HEK293 (cell line): Measurements from ENCODE around the gene MRPS31.

Experiments
- CTCF ChIA-PET: fragments of 350-600 bp; formaldehyde crosslinking; extraction: SDS; loops from one replicate; lab custom pipeline; 2021; ENCODE audit warnings: antibody characterized with exemption; lab: Yijun Ruan, JAX
- POLR2A ChIA-PET: fragments of 300-600 bp; formaldehyde crosslinking; extraction: SDS; loops from one replicate; lab custom pipeline; 2020; ENCODE audit warnings: antibody characterized with exemption, inconsistent platforms; lab: Yijun Ruan, JAX
- H3K27ac ChIP-seq: fragments of 200-500 bp; sonication (Bioruptor generic); 2 replicates; pipeline ENCODE4 v1.5.1; 2014; ENCODE audit warnings: low read depth, low read length, control low read depth, inconsistent platforms; ENCODE audit errors: extremely low read depth
- H3K36me3 ChIP-seq, 2 experiments: fragments of 200-500 bp in 1 of 2; sonication (Bioruptor generic) in 1 of 2; 1 replicate in 1 of 2; 2 replicates in 1 of 2; pipeline ENCODE4 v1.5.1; 2014 to 2017; ENCODE audit warnings: inconsistent platforms in 2 of 2, low read length in 2 of 2; ENCODE audit not compliant: control insufficient read depth in 2 of 2, insufficient read depth in 1 of 2
- H3K4me1 ChIP-seq: fragments of 200-500 bp; sonication (Bioruptor generic); 2 replicates; pipeline ENCODE4 v1.5.1; 2014; ENCODE audit warnings: mild to moderate bottlenecking, low read length, inconsistent platforms; ENCODE audit not compliant: control insufficient read depth, insufficient read depth
- H3K4me3 ChIP-seq: 2 replicates; pipeline ENCODE4 v1.5.1; 2011; ENCODE audit warnings: low read depth, mild to moderate bottlenecking, control low read depth, low read length, moderate library complexity
- H3K9me3 ChIP-seq: fragments of 200-500 bp; sonication (Bioruptor generic); 2 replicates; pipeline ENCODE4 v1.5.1; 2014; ENCODE audit warnings: low read depth, low read length, inconsistent platforms; ENCODE audit not compliant: control insufficient read depth, insufficient read depth
- GLI2 ChIP-seq: fragments of 450-650 bp; formaldehyde crosslinking; IDR thresholded peaks from 2 replicates; pipeline ENCODE4; 2017; ENCODE audit warnings: missing biosample characterization, missing genetic modification characterization, low read depth, borderline replicate concordance
- KLF7 ChIP-seq: fragments of 450-650 bp; formaldehyde crosslinking; IDR thresholded peaks from 2 replicates; pipeline ENCODE4 v1.5.1; 2016; ENCODE audit warnings: missing biosample characterization, missing genetic modification characterization, borderline replicate concordance
- PRDM6 ChIP-seq: fragments of 450-650 bp; formaldehyde crosslinking; IDR thresholded peaks from 2 replicates; pipeline ENCODE4 v1.5.1; 2017; ENCODE audit warnings: missing biosample characterization, missing genetic modification characterization
- SCRT2 ChIP-seq: fragments of 450-650 bp; formaldehyde crosslinking; IDR thresholded peaks from 2 replicates; pipeline ENCODE4 v1.5.1; 2016; ENCODE audit warnings: missing biosample characterization, missing genetic modification characterization
- ZBTB48 ChIP-seq: fragments of 450-650 bp; formaldehyde crosslinking; IDR thresholded peaks from 2 replicates; pipeline ENCODE4 v1.5.1; 2016; ENCODE audit warnings: missing biosample characterization, missing genetic modification characterization
- ZBTB8A ChIP-seq: fragments of 450-650 bp; formaldehyde crosslinking; IDR thresholded peaks from 2 replicates; pipeline ENCODE4 v1.5.1; 2016; ENCODE audit warnings: missing biosample characterization, missing genetic modification characterization
- ZEB2 ChIP-seq: fragments of 450-650 bp; formaldehyde crosslinking; IDR thresholded peaks from 2 replicates; pipeline ENCODE4 v1.5.1; 2016; ENCODE audit warnings: missing biosample characterization, missing genetic modification characterization
- ZNF114 ChIP-seq: fragments of 450-650 bp; formaldehyde crosslinking; IDR thresholded peaks from 2 replicates; pipeline ENCODE4 v1.5.0; 2017; ENCODE audit warnings: missing biosample characterization, missing genetic modification characterization
- ZNF121 ChIP-seq: fragments of 450-650 bp; formaldehyde crosslinking; IDR thresholded peaks from 2 replicates; pipeline ENCODE4 v1.5.1; 2016; ENCODE audit warnings: missing biosample characterization, missing genetic modification characterization
- ZNF148 ChIP-seq: fragments of 450-650 bp; formaldehyde crosslinking; IDR thresholded peaks from 2 replicates; pipeline ENCODE4 v1.5.0; 2017; ENCODE audit warnings: missing biosample characterization, missing genetic modification characterization, borderline replicate concordance
- ZNF155 ChIP-seq: fragments of 450-650 bp; formaldehyde crosslinking; IDR thresholded peaks from 2 replicates; pipeline ENCODE4 v1.5.1; 2016; ENCODE audit warnings: missing biosample characterization, missing genetic modification characterization
- ZNF302 ChIP-seq: fragments of 450-650 bp; formaldehyde crosslinking; IDR thresholded peaks from 2 replicates; pipeline ENCODE4 v1.5.1; 2016; ENCODE audit warnings: missing biosample characterization, missing genetic modification characterization, low read depth
- ZNF514 ChIP-seq: fragments of 450-650 bp; formaldehyde crosslinking; IDR thresholded peaks from 2 replicates; pipeline ENCODE4 v1.5.1; 2016; ENCODE audit warnings: missing biosample characterization, missing genetic modification characterization
- ZNF518A ChIP-seq: fragments of 450-650 bp; formaldehyde crosslinking; conservative IDR thresholded peaks from 2 replicates; pipeline ENCODE4 v1.5.1; 2016; ENCODE audit warnings: low read depth, missing biosample characterization, missing genetic modification characterization
- ZNF610 ChIP-seq: fragments of 450-650 bp; formaldehyde crosslinking; IDR thresholded peaks from 2 replicates; pipeline ENCODE4 v1.5.1; 2016; ENCODE audit warnings: missing biosample characterization, missing genetic modification characterization, borderline replicate concordance
- ZNF76 ChIP-seq: fragments of 450-650 bp; formaldehyde crosslinking; IDR thresholded peaks from 2 replicates; pipeline ENCODE4; 2016; ENCODE audit warnings: low read depth, missing biosample characterization, missing genetic modification characterization, borderline replicate concordance
- ZNF830 ChIP-seq: fragments of 450-650 bp; IDR thresholded peaks from 2 replicates; pipeline ENCODE4 v1.5.0; 2018; ENCODE audit warnings: missing biosample characterization, missing genetic modification characterization, low read depth, mild to moderate bottlenecking, moderate library complexity
- ZSCAN16 ChIP-seq: fragments of 450-650 bp; formaldehyde crosslinking; IDR thresholded peaks from 2 replicates; pipeline ENCODE4 v1.5.1; 2016; ENCODE audit warnings: missing biosample characterization, missing genetic modification characterization
- ZXDB ChIP-seq: fragments of 450-650 bp; formaldehyde crosslinking; IDR thresholded peaks from 2 replicates; pipeline ENCODE4 v1.5.1; 2016; ENCODE audit warnings: missing biosample characterization, missing genetic modification characterization
- TF ChIP-seq, protein P1 (sequence below): fragments of 450-650 bp; IDR thresholded peaks from 2 replicates; pipeline ENCODE4 v1.5.1; 2018; ENCODE audit warnings: missing biosample characterization, mild to moderate bottlenecking, missing genetic modification characterization

MRPS31 gene

GRCh38 chr13:40801255-40802217, 30.5 kb upstream of the MRPS31 start:
- no peaks in the 10 kb centered on the region for H3K4me1 ChIP-seq
- ChIA-PET CTCF (no interaction called here), POLR2A (interaction anchor here (0.7 kb wide), 1 partner anchor 157 kb away, joined by 5 read pairs; no protein-coding TSS in a partner anchor)
- no peak overlapping the region for H3K4me3 ChIP-seq
- H3K36me3 ChIP-seq: peaks cover 0 to 73% of the 10 kb centered on the region in 2 experiments; a peak in 2 of 3 replicates
- H3K9me3 ChIP-seq: no peaks in the 10 kb centered on the region
- no peak overlapping the region for H3K27ac ChIP-seq
- TF ChIP-seq ZNF830 (tag by site-specific recombination) (no peak), ZXDB (no peak), ZSCAN16 (no peak), SCRT2 (tag by site-specific recombination) (peak; percentile 41; the same call in 1 of the 2 replicates), ZBTB48 (tag by site-specific recombination) (no peak), KLF7 (tag by site-specific recombination) (no peak), PRDM6 (no peak)

- Histone ChIP-seq H3K9me3 (no peaks in the 10 kb centered on the region), H3K36me3 (peaks cover 0 to 72% of the 10 kb centered on the region in 2 experiments; a peak in 2 of 3 replicates), H3K4me1 (no peaks in the 10 kb centered on the region), H3K4me3 (no peak overlapping the region), H3K27ac (no peak overlapping the region)
- TF ChIP-seq ZNF76 (no peak), ZNF518A (no peak), ZBTB8A (no peak), ZNF114 (tag by site-specific recombination) (no peak), ZNF155 (tag by site-specific recombination) (no peak), ZNF121 (no peak), ZNF514 (tag by site-specific recombination) (no peak), ZNF302 (no peak), ZNF148 (tag by site-specific recombination) (no peak), ZEB2 (tag by site-specific recombination) (no peak), ZNF610 (tag by site-specific recombination) (no peak), GLI2 (tag by site-specific recombination) (no peak)
- TF ChIP-seq, protein P1, sequence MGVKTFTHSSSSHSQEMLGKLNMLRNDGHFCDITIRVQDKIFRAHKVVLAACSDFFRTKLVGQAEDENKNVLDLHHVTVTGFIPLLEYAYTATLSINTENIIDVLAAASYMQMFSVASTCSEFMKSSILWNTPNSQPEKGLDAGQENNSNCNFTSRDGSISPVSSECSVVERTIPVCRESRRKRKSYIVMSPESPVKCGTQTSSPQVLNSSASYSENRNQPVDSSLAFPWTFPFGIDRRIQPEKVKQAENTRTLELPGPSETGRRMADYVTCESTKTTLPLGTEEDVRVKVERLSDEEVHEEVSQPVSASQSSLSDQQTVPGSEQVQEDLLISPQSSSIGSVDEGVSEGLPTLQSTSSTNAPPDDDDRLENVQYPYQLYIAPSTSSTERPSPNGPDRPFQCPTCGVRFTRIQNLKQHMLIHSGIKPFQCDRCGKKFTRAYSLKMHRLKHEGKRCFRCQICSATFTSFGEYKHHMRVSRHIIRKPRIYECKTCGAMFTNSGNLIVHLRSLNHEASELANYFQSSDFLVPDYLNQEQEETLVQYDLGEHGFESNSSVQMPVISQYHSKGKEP (tag by site-specific recombination): no peak
- ChIA-PET CTCF (no interaction called here), POLR2A (no interaction called here)
Measured at GRCh38 chr13:40800559-40800958, 29.6 kb upstream of the MRPS31 start.
